Prostate gland (tissue), 2 donors: ENCODE results near the gene FUT8. TPM values are rescaled to one million over a fixed set of nuclear protein-coding genes. Genes with fewer than 3 reads are reported as not detected.

Experiments
- DNase-seq: peaks from one replicate; pipeline ENCODE4 v3.0.0-alpha.2; 2019; ENCODE audit warnings: low spot score
- H3K27ac ChIP-seq, 2 donors: fragments of 200-600 bp; sonication (generic); 2 replicates each; pipeline ENCODE4 v1.5.1; 2017 to 2019
- H3K27me3 ChIP-seq: fragments of 200-600 bp; sonication (generic); replicated peaks from 2 replicates; pipeline ENCODE4 v1.5.1; 2019; ENCODE audit not compliant: insufficient read depth
- H3K36me3 ChIP-seq, 2 donors: fragments of 200-600 bp; sonication (generic); 1 replicate in 1 of 2; 2 replicates in 1 of 2; pipeline versions ENCODE4 v1.5.1 to v1.8.1; 2017 to 2019
- H3K4me1 ChIP-seq: fragments of 200-600 bp; sonication (generic); replicated peaks from 2 replicates; pipeline ENCODE4 v1.5.1; 2019
- H3K4me3 ChIP-seq, 2 donors: fragments of 200-600 bp; sonication (generic); 2 replicates each; pipeline ENCODE4 v1.5.1; 2017 to 2019
- H3K9me3 ChIP-seq: fragments of 200-600 bp; sonication (generic); 2 replicates; pipeline ENCODE4 v1.5.1; 2017
- CTCF ChIP-seq, 4 experiments: fragments of 200-600 bp in 2 of 4; fragments of 450-650 bp in 2 of 4; sonication (generic) in 2 of 4; IDR thresholded peaks; 1 replicate in 3 of 4; 2 replicates in 1 of 4; pipeline ENCODE4 v1.5.1; 2016 to 2019; ENCODE audit warnings: antibody characterized with exemption in 4 of 4, mild to moderate bottlenecking in 2 of 4, moderate library complexity in 2 of 4
- POLR2A ChIP-seq: fragments of 450-650 bp; IDR thresholded peaks from one replicate; pipeline ENCODE4 v1.6.1; 2016; ENCODE audit warnings: antibody characterized with exemption, mild to moderate bottlenecking
- POLR2AphosphoS5 ChIP-seq: sonication (generic); formaldehyde crosslinking; IDR thresholded peaks from one replicate; pipeline ENCODE4 v1.6.1; 2017; ENCODE audit warnings: antibody characterized with exemption
- WGBS: methylation state at CpG from one replicate; pipeline ENCODE4 v1.1.5; 2018; 5-methylcytosine and 5-hydroxymethylcytosine counted together
- intact Hi-C: fragments of 100-400 bp; cut with DNase I; formaldehyde crosslinking; loops from one replicate; pipeline ENCODE4 v1.14.2; 2022
- total RNA-seq, 2 donors: library from RNA; depleted of rRNA; stranded (reverse); fragments of >200 nt; gene quantifications; one replicate each; pipeline ENCODE4 v1.1.0, GENCODE V29; 2016

Gene FUT8
- total RNA-seq, 2 donors from 2014 or later, result 12.4 to 27.9 TPM

- H3K27ac ChIP-seq, result no peak overlapping the region
- no peaks in the 10 kb centered on the region for H3K9me3 ChIP-seq
- H3K4me3 ChIP-seq, result no peak overlapping the region
- 96% methylated on average over 5 of the region's 5 CpGs for WGBS
- H3K36me3 ChIP-seq, result no peaks in the 10 kb centered on the region
- no peaks in the 10 kb centered on the region for H3K4me1 ChIP-seq
- no peak for DNase-seq
- intact Hi-C loops, result no loop called here
- TF ChIP-seq POLR2A (no peak), CTCF (IDR thresholded peaks at IDR 0.05) (no peak), POLR2AphosphoS5 (no peak)
- H3K27me3 ChIP-seq, result no peaks in the 10 kb centered on the region
Measured at GRCh38 chr14:65513671-65514070, 101.1 kb downstream of the FUT8 start.

- no peak for TF ChIP-seq POLR2AphosphoS5
- TF ChIP-seq POLR2A, result no peak
- TF ChIP-seq CTCF (IDR thresholded peaks at IDR 0.05), result no peak
- Histone ChIP-seq H3K27ac (no peak overlapping the region), H3K9me3 (no peaks in the 10 kb centered on the region), H3K36me3 (no peaks in the 10 kb centered on the region), H3K4me3 (no peak overlapping the region), H3K4me1 (no peaks in the 10 kb centered on the region), H3K27me3 (no peaks in the 10 kb centered on the region)
- DNase-seq, result no peak
- intact Hi-C loops, result no loop called here
Measured at GRCh38 chr14:65517635-65518542, 105.4 kb downstream of the FUT8 start.

GRCh38 chr14:65528069-65528468 is 115.5 kb downstream of the FUT8 start:
- Histone ChIP-seq H3K27ac (no peak overlapping the region), H3K4me3 (no peak overlapping the region), H3K9me3 (no peaks in the 10 kb centered on the region), H3K27me3 (no peaks in the 10 kb centered on the region), H3K36me3 (no peaks in the 10 kb centered on the region), H3K4me1 (no peaks in the 10 kb centered on the region)
- TF ChIP-seq POLR2A (no peak), CTCF (IDR thresholded peaks at IDR 0.05) (no peak), POLR2AphosphoS5 (no peak)
- intact Hi-C loops, result no loop called here
- no peak for DNase-seq
- WGBS, result 98% methylated on average over 11 of the region's 11 CpGs

GRCh38 chr14:65531148-65531547 is 118.6 kb downstream of the FUT8 start:
- Histone ChIP-seq H3K4me1 (no peaks in the 10 kb centered on the region), H3K36me3 (no peaks in the 10 kb centered on the region), H3K27ac (no peak overlapping the region), H3K27me3 (no peaks in the 10 kb centered on the region), H3K9me3 (no peaks in the 10 kb centered on the region), H3K4me3 (no peak overlapping the region)
- no peak for DNase-seq
- 93% methylated on average over 3 of the region's 3 CpGs for WGBS
- TF ChIP-seq POLR2AphosphoS5 (no peak), CTCF (IDR thresholded peaks at IDR 0.05) (no peak), POLR2A (no peak)
- intact Hi-C loops, result no loop called here
